Dendritic cell treated with granulocyte-macrophage colony-stimulating factor and Interleukin-4, amounts not matched to agents 40 ng/mL and 50 ng/mL, for 4 days (primary cell): ENCODE measurements around the gene SAMD15.
"Not testable (repeated sequence)": the region's sequence is repeated elsewhere in the genome, so short reads cannot be mapped to it uniquely, and the experiment has no call there.

Experiments
- H3K27ac Mint-ChIP-seq: one replicate; pipeline ENCODE4 v1.8.0; 2022; ENCODE audit warnings: mild to moderate bottlenecking, mixed read lengths
- H3K27me3 Mint-ChIP-seq: one replicate; pipeline ENCODE4 v1.8.0; 2022; ENCODE audit warnings: mild to moderate bottlenecking, mixed read lengths
- H3K36me3 Mint-ChIP-seq: one replicate; pipeline ENCODE4 v1.8.0; 2022; ENCODE audit warnings: low read depth, mixed read lengths
- H3K4me1 Mint-ChIP-seq: one replicate; pipeline ENCODE4 v1.8.0; 2022; ENCODE audit warnings: low read depth, mixed read lengths
- H3K4me3 Mint-ChIP-seq: one replicate; pipeline ENCODE4 v1.8.0; 2022; ENCODE audit warnings: mild to moderate bottlenecking, moderate library complexity, mixed read lengths
- H3K9me3 Mint-ChIP-seq: one replicate; pipeline ENCODE4 v1.8.0; 2022; ENCODE audit warnings: mixed read lengths
- intact Hi-C: fragments of 100-400 bp; cut with micrococcal nuclease; formaldehyde crosslinking; loops from one replicate; pipeline ENCODE4 v1.15.0; 2022

SAMD15 gene

DNA sequence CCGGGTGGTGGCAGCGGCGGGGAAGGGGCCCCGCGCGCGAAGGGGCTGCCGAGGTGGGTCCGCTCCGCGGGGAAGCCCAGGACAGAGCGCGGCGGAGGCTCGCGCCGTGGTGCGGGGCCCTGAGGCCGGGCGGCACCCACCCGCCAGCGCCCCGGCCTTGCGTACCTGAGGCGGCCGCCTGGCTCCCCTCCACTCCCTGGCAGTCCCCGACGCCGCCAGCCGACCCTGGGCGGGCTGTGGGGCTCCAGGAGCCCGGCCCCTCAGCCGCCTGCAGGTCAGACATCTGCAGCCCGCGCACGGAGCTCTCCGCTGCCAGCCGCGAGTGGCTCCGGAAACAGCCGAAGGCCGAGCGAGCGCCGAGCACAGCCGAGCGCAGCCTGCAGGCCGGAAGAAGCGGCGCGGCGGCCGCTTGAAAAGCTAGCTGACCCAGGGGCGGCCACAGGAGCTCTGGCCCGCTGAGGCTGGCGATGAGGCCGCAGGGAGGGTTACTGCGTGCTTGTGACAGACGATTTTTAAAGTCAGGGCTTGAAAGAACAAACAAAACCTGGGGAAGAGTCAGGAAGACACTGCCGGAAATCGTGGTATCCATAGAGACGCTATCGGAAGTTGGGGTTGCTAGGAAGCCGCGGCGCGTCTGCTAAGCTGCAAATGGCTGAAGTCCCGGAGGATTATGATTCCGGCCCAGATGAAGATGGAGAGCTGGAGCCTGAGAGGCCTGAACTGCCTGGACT is at the start of gene SAMD15, which contains the start of gene TMED8:
TSS of gene SAMD15 (plus strand) at position 609 of the 731 bp plus-strand sequence. CDS start at position 649, 40 bp downstream.
TSS of gene TMED8 (minus strand) at position 324 of the 731 bp plus-strand sequence. CDS start at position 283, 41 bp downstream.
- Mint-ChIP-seq H3K4me1 (peaks cover 44% of the 10 kb centered on the region), H3K9me3 (no peaks in the 10 kb centered on the region), H3K4me3 (no peak within 1 kb of the TSS), H3K36me3 (no peaks in the 10 kb centered on the region), H3K27me3 (no peaks in the 10 kb centered on the region), H3K27ac (no peak within 1 kb of the TSS)
- intact Hi-C loops = loop anchor here (1.0 to 2.0 kb wide), 2 partner anchors 56 to 80 kb away; partner anchors contain the start of genes GSTZ1, POMT2 and VIPAS39

- H3K4me3 Mint-ChIP-seq = no peak overlapping the region
- H3K4me1 Mint-ChIP-seq = no peaks in the 10 kb centered on the region
- no peaks in the 10 kb centered on the region for H3K27me3 Mint-ChIP-seq
- no peak overlapping the region for H3K27ac Mint-ChIP-seq
- intact Hi-C loops = no loop called here
- H3K9me3 Mint-ChIP-seq = no peaks in the 10 kb centered on the region
- H3K36me3 Mint-ChIP-seq = peaks cover 6% of the 10 kb centered on the region
Measured at GRCh38 chr14:77329872-77330271, 47.3 kb upstream of the SAMD15 start.

DNA sequence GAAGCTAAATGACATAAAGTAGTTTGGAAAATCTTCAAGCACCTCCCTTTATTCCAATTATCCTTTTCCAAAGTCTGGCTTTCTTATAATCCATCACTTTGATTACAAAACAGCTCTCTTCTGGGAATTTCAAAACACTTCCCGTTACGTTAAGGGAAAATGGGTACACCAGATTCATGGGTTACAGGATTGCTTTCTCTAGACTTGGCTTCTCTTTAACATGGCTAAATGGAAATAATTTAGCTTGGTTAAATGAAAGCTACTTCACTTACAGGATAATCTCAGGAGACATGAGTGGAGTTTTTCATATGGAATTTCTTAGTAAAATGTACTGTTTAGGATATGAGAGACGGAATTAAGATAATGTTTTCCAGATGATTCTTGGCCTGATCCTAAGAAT is 41.6 kb upstream of the SAMD15 start:
- intact Hi-C loops = no loop called here
- no peaks in the 10 kb centered on the region for H3K27me3 Mint-ChIP-seq
- H3K36me3 Mint-ChIP-seq = peaks cover 10% of the 10 kb centered on the region
- no peaks in the 10 kb centered on the region for H3K9me3 Mint-ChIP-seq
- H3K4me3 Mint-ChIP-seq = no peak overlapping the region
- no peaks in the 10 kb centered on the region for H3K4me1 Mint-ChIP-seq
- no peak overlapping the region for H3K27ac Mint-ChIP-seq

DNA sequence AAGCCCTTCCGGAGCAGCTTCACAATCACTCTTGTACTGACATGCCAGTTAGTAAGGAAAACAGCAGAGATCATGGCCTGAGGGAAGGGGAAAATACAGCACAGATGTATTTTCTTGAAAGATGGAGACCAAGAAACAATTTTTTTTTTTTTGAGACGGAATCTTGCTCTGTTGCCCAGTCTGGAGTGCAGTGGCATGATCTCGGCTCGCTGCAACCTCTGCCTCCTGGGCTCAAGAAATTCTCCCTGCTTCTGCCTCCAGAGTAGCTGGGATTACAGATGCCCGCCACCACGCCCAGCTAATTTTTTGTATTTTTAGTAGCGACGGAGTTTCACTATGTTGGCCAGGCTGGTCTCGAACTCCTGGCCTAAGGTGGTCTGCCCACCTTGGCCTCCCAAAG is 39.9 kb upstream of the SAMD15 start:
- H3K9me3 Mint-ChIP-seq, H3K27ac Mint-ChIP-seq, H3K4me1 Mint-ChIP-seq, H3K27me3 Mint-ChIP-seq, intact Hi-C loops, H3K4me3 Mint-ChIP-seq: not testable (repeated sequence)
- peaks cover 27% of the 10 kb centered on the region for H3K36me3 Mint-ChIP-seq

DNA sequence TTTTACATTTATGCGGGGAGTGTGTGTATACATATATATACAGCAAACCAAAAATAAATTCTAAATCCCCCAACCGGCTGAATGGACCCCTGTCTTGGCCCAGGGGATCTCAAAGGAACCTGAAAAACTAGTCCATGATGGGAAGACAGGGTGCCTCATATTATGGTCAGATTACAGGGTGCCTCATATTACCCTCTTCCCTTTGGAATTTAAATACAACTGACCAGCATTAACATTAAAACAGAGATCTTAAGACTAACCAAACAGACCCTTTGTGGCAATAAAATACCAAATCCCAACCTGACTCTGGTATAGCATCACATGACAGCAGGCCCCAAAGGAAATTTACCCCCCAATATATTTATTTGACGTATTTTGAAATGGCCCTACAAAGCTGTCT is 39.3 kb upstream of the SAMD15 start:
- Mint-ChIP-seq H3K36me3 (peaks cover 33% of the 10 kb centered on the region), H3K27ac (no peak overlapping the region), H3K9me3 (no peaks in the 10 kb centered on the region), H3K4me3 (no peak overlapping the region), H3K4me1 (no peaks in the 10 kb centered on the region), H3K27me3 (no peaks in the 10 kb centered on the region)
- intact Hi-C loops = no loop called here

- intact Hi-C loops = no loop called here
- Mint-ChIP-seq H3K4me1 (no peaks in the 10 kb centered on the region), H3K9me3 (no peaks in the 10 kb centered on the region), H3K4me3 (no peak overlapping the region), H3K36me3 (peaks cover 38% of the 10 kb centered on the region), H3K27ac (no peak overlapping the region), H3K27me3 (no peaks in the 10 kb centered on the region)
Measured at GRCh38 chr14:77338302-77338701, 38.9 kb upstream of the SAMD15 start.

- intact Hi-C loops = no loop called here
- no peaks in the 10 kb centered on the region for H3K27me3 Mint-ChIP-seq
- H3K4me1 Mint-ChIP-seq = peaks cover 5% of the 10 kb centered on the region
- H3K27ac Mint-ChIP-seq = no peak overlapping the region
- peaks cover 45% of the 10 kb centered on the region for H3K36me3 Mint-ChIP-seq
- H3K4me3 Mint-ChIP-seq = no peak overlapping the region
- H3K9me3 Mint-ChIP-seq = no peaks in the 10 kb centered on the region
Measured at GRCh38 chr14:77339407-77339806, 37.8 kb upstream of the SAMD15 start.

GRCh38 chr14:77340389-77340788 is 36.8 kb upstream of the SAMD15 start:
- no peak overlapping the region for H3K27ac Mint-ChIP-seq
- peaks cover 12% of the 10 kb centered on the region for H3K4me1 Mint-ChIP-seq
- no peaks in the 10 kb centered on the region for H3K9me3 Mint-ChIP-seq
- H3K27me3 Mint-ChIP-seq = no peaks in the 10 kb centered on the region
- intact Hi-C loops = no loop called here
- no peak overlapping the region for H3K4me3 Mint-ChIP-seq
- peaks cover 45% of the 10 kb centered on the region for H3K36me3 Mint-ChIP-seq

DNA sequence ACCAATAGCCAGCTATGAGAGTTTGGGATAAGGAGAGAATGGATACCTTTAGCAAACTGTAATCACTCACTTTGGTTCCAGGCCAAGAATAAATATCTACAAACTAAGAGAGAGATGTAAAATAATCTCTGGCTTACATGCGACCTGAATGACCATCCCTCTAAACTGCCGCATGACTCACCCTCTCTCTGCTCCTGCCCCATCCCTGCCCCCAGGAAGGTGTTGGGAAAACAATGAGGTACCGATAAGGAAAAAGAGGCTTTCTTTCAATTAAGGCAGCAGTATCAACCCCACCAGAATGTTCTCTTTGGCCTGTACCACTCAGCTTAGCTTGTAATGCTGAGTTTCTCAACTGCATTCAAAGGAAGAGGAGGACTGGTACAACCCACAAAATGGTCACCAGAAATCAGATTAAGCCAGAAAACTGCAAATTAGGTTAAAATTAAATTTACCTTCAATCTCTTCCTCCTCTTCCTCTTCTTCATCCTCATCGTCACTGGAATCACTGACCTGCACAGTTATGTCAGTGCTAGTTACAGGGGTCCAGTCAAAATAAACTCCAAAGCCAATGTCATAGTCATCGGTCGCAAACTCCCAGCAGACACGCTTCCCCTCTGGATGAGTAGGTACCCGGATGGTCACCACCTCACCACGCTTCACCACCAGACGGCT is 34.3 kb upstream of the SAMD15 start:
- Mint-ChIP-seq H3K9me3 (no peaks in the 10 kb centered on the region), H3K27me3 (no peaks in the 10 kb centered on the region), H3K27ac (no peak overlapping the region), H3K36me3 (peaks cover 45% of the 10 kb centered on the region), H3K4me1 (peaks cover 21% of the 10 kb centered on the region), H3K4me3 (no peak overlapping the region)
- intact Hi-C loops = no loop called here

- Mint-ChIP-seq H3K4me3 (no peak overlapping the region), H3K27ac (no peak overlapping the region), H3K27me3 (no peaks in the 10 kb centered on the region), H3K9me3 (no peaks in the 10 kb centered on the region), H3K4me1 (peaks cover 21% of the 10 kb centered on the region), H3K36me3 (peaks cover 45% of the 10 kb centered on the region)
- intact Hi-C loops = no loop called here
Measured at GRCh38 chr14:77343662-77344061, 33.5 kb upstream of the SAMD15 start.

GRCh38 chr14:77344377-77344996 is 32.7 kb upstream of the SAMD15 start:
- intact Hi-C loops = no loop called here
- H3K27ac Mint-ChIP-seq = no peak overlapping the region
- H3K4me3 Mint-ChIP-seq = no peak overlapping the region
- no peaks in the 10 kb centered on the region for H3K9me3 Mint-ChIP-seq
- no peaks in the 10 kb centered on the region for H3K27me3 Mint-ChIP-seq
- H3K36me3 Mint-ChIP-seq = peaks cover 50% of the 10 kb centered on the region
- H3K4me1 Mint-ChIP-seq = peaks cover 21% of the 10 kb centered on the region

DNA sequence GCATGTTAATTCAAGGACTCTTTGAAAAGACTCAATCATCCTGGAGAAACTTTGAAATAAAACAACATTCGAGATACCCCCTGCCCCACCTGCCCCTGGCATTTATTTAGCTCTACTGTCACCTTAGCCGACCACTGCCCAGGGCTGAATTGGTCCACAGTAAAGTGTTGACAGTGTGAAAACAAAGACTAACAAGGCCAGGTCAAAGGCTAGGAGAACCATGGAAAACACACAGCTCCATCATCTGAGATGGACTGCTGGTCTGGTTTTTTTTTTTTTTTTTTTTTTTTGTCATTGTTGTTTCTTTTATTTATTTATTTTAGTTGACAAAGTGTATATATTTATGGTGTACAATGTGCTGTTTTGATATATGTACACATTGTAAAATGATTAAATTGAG is 30.7 kb upstream of the SAMD15 start:
- Mint-ChIP-seq H3K4me1 (peaks cover 21% of the 10 kb centered on the region), H3K27ac (no peak overlapping the region), H3K27me3 (no peaks in the 10 kb centered on the region), H3K36me3 (peaks cover 45% of the 10 kb centered on the region), H3K9me3 (no peaks in the 10 kb centered on the region), H3K4me3 (no peak overlapping the region)
- intact Hi-C loops = no loop called here

GRCh38 chr14:77347751-77348150 is 29.4 kb upstream of the SAMD15 start:
- H3K4me3 Mint-ChIP-seq = no peak overlapping the region
- H3K27ac Mint-ChIP-seq = peak overlapping the region; percentile 68
- intact Hi-C loops = no loop called here
- peaks cover 33% of the 10 kb centered on the region for H3K36me3 Mint-ChIP-seq
- H3K4me1 Mint-ChIP-seq = peaks cover 21% of the 10 kb centered on the region
- no peaks in the 10 kb centered on the region for H3K27me3 Mint-ChIP-seq
- H3K9me3 Mint-ChIP-seq = no peaks in the 10 kb centered on the region

DNA sequence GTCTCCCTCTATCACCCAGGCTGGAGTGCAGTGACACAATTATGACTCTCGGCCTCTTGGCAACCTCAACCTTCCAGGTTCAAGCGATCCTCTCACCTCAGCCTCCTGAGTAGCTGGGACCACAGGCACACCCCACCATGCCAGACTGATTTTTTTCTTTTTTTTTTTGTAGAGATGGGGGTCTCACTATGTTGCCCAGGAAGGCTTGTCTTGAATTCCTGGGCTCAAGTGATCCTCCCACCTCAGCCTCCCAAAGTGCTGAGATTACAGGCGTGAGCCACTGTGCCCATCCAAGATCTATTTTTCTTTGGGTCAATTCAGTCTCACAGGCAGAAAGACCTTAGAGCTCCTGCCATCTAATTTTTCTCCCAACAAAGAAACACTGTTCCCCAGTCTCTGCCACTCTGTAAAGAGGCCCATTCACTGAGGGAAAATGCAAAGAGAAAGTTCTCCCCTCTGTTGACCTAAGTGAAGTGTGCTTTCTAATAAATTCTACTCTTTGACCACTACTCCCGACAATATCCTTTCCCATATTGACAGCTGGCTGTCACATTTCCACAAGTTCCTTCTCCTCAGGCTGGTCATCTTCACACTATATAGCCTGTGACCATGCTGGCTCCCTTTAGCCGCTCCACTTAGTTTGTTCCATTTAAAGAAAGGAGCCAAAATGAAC is 23.6 kb upstream of the SAMD15 start:
- intact Hi-C loops = no loop called here
- no peaks in the 10 kb centered on the region for H3K9me3 Mint-ChIP-seq
- H3K27me3 Mint-ChIP-seq = no peaks in the 10 kb centered on the region
- no peak overlapping the region for H3K27ac Mint-ChIP-seq
- H3K4me1 Mint-ChIP-seq = peaks cover 5% of the 10 kb centered on the region
- H3K4me3 Mint-ChIP-seq = no peak overlapping the region
- peaks cover 19% of the 10 kb centered on the region for H3K36me3 Mint-ChIP-seq
